ENCODE data around the gene FEZ2.

Gene FEZ2

DNA sequence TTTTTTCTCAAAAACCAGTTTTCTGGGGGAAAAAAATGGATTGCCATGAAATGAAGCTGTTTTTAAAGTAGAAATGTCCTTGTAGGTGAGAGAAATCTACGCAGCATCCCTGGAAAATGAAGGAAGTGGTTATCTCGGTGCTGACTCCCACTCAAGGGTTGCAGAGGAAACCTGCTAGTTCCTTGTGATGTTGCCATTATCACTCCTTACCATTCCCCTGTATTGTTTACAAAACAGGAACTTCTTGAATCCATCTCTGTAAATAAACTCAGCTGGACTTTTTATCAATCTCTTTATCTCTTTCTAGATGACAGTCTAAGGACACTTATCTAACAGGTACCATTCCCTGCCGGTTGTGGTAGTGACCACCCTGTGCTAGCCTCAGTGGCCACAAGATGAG lies 61.2 kb downstream of the FEZ2 start:
- intact Hi-C loops (cut with DNase I): no loop called here
- no peak for DNase-seq

GRCh38 chr2:36535099-36535498 lies 62.9 kb downstream of the FEZ2 start:
- intact Hi-C loops (cut with DNase I): no loop called here
- DNase-seq: no peak

DNA sequence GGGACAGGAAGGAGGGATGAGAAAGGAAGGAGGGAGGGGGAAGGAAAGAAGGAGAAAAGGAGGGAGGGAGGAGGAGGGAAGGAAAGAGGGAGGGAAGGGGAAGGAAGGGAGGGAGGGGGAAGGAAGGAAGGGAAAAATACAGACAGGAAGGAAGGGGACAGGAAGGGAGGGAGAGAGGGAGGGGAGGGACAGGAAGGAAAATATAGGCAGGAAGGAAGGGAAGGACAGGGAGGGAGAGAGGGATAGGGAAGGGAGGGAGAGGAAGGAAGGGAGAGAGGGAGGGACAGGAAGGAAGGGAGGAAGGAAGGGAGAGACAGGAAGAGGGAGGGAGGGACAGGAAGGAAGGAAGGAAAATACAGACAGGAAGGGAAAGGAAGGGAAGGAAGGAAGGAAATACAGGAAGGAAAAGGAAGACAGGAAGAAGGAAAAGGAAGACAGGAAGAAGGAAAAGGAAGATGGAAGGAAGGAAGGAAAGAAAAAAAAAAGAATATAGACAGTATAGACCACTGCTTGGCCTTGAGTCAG lies 63.6 kb downstream of the FEZ2 start:
- DNase-seq: no peak
- intact Hi-C loops (cut with DNase I): no loop called here

GRCh38 chr2:36530983-36531354 lies 67.0 kb downstream of the FEZ2 start:
- no peak for DNase-seq
- intact Hi-C loops (cut with DNase I): no loop called here

DNA sequence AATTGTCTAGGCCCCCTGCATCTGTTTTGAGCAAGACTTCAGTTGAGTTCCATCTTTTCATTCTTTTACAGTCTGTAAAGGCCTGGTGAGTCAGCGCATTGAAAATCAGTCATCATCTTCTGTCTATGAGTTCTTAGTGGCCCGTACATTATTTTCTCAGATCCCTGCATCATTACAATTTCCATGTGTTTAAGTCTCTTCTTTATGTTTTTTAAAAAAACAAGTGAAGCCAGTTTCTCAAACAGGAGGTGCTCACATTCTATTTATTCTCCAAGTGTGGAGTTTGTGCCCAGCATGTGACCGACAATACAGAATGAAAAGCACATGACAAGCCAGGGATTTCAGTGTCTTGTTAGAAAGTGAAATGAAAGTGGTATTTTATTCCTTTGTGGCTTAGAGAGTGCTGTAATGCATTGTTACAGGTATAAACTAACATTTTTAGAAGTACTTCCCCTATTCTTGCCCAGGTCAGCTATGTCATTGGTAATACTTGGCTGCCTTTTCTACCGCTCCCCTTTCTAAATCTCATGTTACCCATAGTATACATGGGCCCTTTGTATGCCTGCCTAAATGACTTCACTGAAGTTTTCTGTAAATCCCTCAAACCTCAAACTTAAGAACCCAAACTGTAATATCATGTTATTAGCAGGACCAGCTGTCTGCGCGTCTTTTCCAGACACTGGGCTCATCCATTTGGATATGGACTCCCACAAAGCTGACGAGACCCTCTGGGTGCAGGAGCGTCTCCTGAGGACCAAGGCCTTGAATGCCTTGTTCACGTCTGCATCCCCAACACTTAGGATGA lies 67.6 kb downstream of the FEZ2 start:
- intact Hi-C loops (cut with DNase I): no loop called here
- no peak for DNase-seq

DNA sequence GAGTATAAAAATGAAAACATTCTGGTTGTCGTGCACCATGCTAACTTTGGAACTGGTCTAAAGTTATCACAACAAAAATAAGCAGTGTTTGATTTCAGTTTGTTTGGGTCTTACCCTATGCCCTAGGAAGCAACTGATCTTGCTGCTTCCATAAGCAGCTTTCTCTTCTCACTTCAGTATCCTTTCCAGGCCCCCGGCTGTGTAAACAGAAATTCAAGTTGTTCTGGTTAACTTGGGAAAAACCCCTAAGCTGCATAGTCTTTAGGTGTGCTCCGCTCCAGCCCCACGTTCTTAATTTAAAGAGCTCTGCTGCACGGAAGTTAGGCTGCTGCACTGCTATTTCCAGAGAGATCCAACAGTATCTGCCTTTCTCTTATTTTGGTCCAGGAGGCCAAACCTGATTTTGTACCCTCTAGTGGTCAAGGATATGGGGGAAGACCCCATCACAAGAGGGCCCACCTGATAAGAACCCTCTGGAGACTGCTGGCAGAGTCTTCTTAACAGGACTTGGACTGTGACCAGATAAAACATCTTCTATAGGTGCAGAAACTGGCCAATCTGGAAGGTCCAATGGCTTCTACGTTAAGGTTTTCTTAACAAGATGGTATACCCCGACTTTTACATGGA lies 69.1 kb downstream of the FEZ2 start:
- intact Hi-C loops (cut with DNase I): no loop called here
- no peak for DNase-seq

DNA sequence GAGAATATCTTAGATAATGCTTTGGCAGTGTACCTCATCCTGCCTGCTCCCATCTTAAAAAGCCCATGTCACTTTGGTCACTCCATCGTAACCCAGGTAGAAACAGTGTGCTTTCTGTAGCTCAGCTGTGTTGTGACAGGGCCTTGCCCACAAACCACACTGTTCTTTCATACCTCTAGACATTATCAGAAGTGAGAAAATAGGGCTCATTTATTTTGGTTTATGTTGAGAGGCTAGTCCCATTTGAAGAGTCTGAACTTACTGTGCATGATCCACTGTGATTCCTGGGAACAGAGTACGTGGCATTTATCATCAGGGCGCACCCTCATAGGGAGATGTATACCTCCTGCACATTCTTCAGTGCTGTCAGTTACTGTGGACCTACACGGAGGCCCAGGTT lies 69.7 kb downstream of the FEZ2 start:
- no peak for DNase-seq
- intact Hi-C loops (cut with DNase I): no loop called here

- intact Hi-C loops (cut with DNase I): no loop called here
- DNase-seq: no peak
Observed at GRCh38 chr2:36526226-36526625, 71.7 kb downstream of the FEZ2 start.

DNA sequence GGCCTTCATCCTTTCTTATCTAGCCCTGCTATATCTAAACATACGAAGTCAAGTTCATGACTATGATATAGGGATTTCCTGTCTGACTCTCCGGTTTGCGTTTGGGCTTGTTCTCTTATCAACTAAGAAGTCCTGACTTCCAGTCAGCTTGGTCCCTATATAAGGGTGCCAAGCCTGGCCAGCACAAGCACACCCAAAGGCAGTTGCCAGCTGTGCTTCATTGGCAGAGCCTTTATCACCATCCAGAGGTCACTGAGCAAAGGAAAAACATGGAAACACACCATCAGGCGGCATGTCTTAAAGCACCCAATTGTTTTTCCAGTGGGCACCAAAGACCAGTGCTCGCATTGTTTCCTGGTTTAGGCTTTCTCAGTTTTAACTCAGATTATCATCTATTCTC lies 72.7 kb downstream of the FEZ2 start:
- DNase-seq: no peak
- intact Hi-C loops (cut with DNase I): no loop called here

DNA sequence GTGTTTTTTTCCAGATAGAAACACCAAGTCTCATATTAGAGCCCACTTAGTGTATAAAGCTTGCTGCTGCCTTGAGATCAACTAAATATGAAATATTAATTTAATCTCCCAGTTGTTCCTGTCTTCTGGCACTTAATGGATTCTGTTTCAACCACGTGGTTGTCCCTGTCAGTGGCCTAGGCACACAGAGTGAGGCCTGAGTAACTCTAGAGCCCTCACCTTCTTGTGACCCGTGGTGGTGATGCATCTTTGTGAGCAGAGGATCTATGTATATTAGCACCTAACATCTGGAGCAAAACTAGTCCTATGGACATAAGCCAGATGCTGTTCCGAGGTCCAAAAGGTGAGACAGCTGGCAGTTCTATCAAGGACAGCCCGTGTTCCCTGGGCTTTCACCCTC lies 74.8 kb downstream of the FEZ2 start:
- intact Hi-C loops (cut with DNase I): no loop called here

GRCh38 chr2:36520431-36520830 lies 77.5 kb downstream of the FEZ2 start:
- no peak for DNase-seq

More for the DNA sequence above, 74.8 kb downstream of the FEZ2 start:
- no peak for DNase-seq

DNA sequence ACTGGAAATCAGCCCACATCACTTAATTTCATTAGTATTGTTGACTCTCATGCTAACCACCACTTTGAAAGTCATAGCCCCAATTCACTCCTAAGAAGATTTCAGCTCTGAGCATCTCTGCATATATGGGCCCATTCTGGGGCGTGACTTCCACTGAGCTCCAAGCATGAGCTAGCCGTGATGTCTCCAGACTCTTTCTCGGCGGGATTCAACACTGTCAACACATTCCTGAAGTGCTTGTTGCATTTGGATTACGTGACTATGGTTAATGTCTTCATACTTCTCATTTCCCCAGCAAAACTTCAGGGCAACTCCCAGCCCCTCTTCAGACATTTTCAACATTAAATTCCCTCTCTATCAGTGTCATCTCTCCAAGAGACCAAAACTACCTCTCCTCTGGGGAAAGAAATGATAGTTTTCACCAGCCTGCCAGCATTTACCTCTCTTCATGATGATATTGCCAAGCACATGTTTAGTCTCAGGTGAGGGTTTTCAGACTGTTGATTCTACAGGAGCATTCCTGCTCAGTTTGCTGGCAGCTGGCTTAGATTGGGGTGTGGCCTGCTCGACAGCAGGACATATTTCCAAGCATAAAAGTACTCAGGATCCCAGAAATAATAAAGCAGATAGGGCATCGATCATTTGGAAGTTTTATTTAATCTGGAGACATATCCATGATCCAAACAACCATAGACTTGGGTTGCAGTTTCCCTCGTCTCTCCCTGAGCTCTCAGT lies 81.7 kb downstream of the FEZ2 start:
- intact Hi-C loops (cut with DNase I): no loop called here
- DNase-seq: no peak

More at GRCh38 chr2:36520431-36520830, 77.5 kb downstream of the FEZ2 start:
- intact Hi-C loops (cut with DNase I): no loop called here

DNA sequence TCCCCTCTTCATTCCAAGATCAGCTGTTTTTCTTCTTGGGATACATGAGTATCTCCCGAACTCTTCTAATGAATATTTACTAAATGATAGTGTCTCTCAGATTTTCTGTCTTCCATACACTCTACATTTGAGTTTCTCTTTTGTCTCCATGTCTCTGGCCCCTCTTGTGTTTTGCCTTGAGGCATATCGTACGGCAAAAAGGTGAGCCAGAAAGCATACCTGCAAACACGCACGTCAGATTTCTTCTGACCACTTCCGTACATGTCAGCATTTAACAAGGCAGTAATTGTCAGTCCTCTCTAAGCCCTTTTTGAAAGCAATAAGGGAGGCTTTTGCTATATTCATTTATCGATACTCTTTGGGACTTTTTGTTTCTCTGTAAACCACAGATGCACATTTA lies 82.4 kb downstream of the FEZ2 start:
- intact Hi-C loops (cut with DNase I): no loop called here
- DNase-seq: no peak

- DNase-seq: no peak
- intact Hi-C loops (cut with DNase I): no loop called here
Observed at GRCh38 chr2:36513661-36514060, 84.3 kb downstream of the FEZ2 start.

- peak in 1 of 10 donors; percentile 27 for DNase-seq
- intact Hi-C loops (cut with DNase I): no loop called here
Observed at GRCh38 chr2:36512705-36513104, 85.3 kb downstream of the FEZ2 start.

- intact Hi-C loops (cut with DNase I): no loop called here
- DNase-seq: no peak
Observed at GRCh38 chr2:36511858-36512603, 85.9 kb downstream of the FEZ2 start.

- DNase-seq: no peak
- intact Hi-C loops (cut with DNase I): loop anchor here (5.0 kb wide), 1 partner anchor 152 kb away; the partner anchor contains the start of gene CRIM1
Observed at GRCh38 chr2:36509075-36509474, 88.9 kb downstream of the FEZ2 start.

DNA sequence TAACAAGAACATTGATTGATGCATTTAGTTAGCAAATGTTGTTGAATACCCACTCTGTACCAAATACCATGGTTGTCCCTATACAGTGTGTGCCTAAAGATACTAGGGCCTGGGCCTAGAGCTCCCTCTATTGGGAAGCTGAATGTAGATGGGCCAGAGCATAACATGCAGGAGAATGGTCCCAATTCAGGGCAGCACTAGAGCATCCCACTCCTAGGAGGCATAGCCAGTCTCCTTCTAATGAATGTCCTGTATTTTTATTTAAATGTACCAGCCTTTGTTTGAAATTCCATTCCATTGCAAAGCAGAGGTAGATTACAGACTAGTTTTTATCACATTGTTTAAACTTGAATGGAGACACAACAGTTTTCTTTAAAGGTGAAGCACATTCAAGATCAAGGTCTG lies 90.6 kb downstream of the FEZ2 start:
- DNase-seq: peak in 6 of 10 donors; percentile 19 to 82 (median 40)
- intact Hi-C loops (cut with DNase I): loop anchor here (5.0 kb wide), 1 partner anchor 150 kb away; the partner anchor contains the start of gene CRIM1

Data from posterior cingulate gyrus (tissue), 11 donors.